Measurements from ENCODE around the gene JAK1. TPM values are rescaled to one million over a fixed set of nuclear protein-coding genes. Genes with fewer than 3 reads are reported as not detected.
A peak's percentile ranks its signal among the peaks of the same experiment; 100 is the strongest.

The JAK1 gene
- total and polyA plus RNA-seq, 10 of the 15 experiments (the other 5 are each of a cell fraction or from before 2014, with no cell fraction given) = 9.6 to 45.5 (median 35.7) TPM

DNA sequence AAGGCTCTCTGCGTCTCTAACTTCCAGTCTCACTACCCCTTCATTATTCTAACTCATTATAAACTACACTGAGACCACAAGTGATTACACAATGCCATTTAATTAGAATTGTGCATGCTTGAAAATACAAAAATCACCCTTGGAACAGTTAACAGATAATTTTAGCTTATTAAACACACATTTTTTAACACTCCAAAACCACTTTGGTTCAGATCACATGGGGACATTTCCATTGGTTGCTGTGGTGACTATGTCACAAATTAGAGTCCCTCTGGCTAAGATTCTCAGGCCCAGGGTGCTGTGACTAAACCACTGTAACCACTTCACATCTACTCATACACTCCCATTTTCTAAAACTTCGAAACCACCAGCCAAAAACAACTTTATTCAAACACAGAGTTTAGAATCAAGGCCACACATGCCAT is 43.0 kb downstream of the JAK1 start:
- Histone ChIP-seq H3K27me3 (replicated peaks in 1 of 2; ENCODE audit: control insufficient read depth in 2 of 2, insufficient read depth in 2 of 2, low read length in 1 of 2) (no peaks in the 10 kb centered on the region), H2AFZ (ENCODE audit: control insufficient read depth, low read depth, low read length) (no peak overlapping the region), H3K36me3 (ENCODE audit: control insufficient read depth in 2 of 2, insufficient read depth in 2 of 2, low read length in 1 of 2) (peaks cover 0 to 2% of the 10 kb centered on the region in 2 experiments; a peak in 2 of 4 replicates), H3K4me2 (ENCODE audit: control insufficient read depth, insufficient read depth) (no peak overlapping the region), H4K20me1 (ENCODE audit: control insufficient read depth, insufficient read depth) (peaks cover 9% of the 10 kb centered on the region), H3K4me3 (no peak overlapping the region), H3K9me3 (replicated peaks; ENCODE audit: control insufficient read depth, insufficient read depth, low read length) (no peaks in the 10 kb centered on the region), H3K27ac (ENCODE audit: control insufficient read depth, insufficient read depth) (no peak overlapping the region), H3K79me2 (ENCODE audit: control insufficient read depth, insufficient read depth, low read length) (peaks cover 13% of the 10 kb centered on the region), H3K9ac (ENCODE audit: control insufficient read depth, insufficient read depth, low read length) (no peak overlapping the region), H3K4me1 (ENCODE audit: control insufficient read depth, insufficient read depth, low read length) (peaks cover 5% of the 10 kb centered on the region)
- POLR2A ChIA-PET = no interaction called here
- DNase-seq (ENCODE audit: low read depth, low spot score) (no peak), FAIRE-seq (no peak), ATAC-seq (peak; percentile 55; the same call in 2 of the 3 replicates)
- 33% methylated on average over 2 of the region's 2 CpGs for WGBS (ENCODE audit: insufficient coverage, insufficient replicate concordance, low lambda C conversion rate, missing lambda C conversion rate)
- intact Hi-C loops (cut with micrococcal nuclease; ENCODE audit: unreplicated experiment) (no loop called here), in situ Hi-C loops (cut with MboI) (no loop called here)
- no TSS peak for BruUV-seq (replicated peaks)
- CTCF ChIA-PET = interaction anchor here (0.5 to 1.0 kb wide), 2 partner anchors 62 to 100 kb away, joined by 3 read pairs; no protein-coding TSS in a partner anchor
- TF ChIP-seq SIX5 (IDR thresholded peaks at IDR 0.05; ENCODE audit: low read depth, low read length, severe bottlenecking) (no peak), RUNX3 (IDR thresholded peaks at IDR 0.05; ENCODE audit: low read length) (peak; percentile 48), RAD51 (IDR thresholded peaks at IDR 0.05) (peak; percentile 74), BHLHE40 (IDR thresholded peaks at IDR 0.05; ENCODE audit: borderline replicate concordance in 1 of 2, low read depth in 2 of 2, low read length in 1 of 2) (peak in 1 of 2 experiments; percentile 36; a peak in 2 of 4 replicates), SMAD5 (IDR thresholded peaks at IDR 0.05; ENCODE audit: low read depth) (no peak), ATF7 (IDR thresholded peaks at IDR 0.05; ENCODE audit: low read depth) (peak; percentile 78), BMI1 (IDR thresholded peaks at IDR 0.05; ENCODE audit: borderline replicate concordance) (peak; percentile 38; the same call in 1 of the 2 replicates), MTA2 (IDR thresholded peaks at IDR 0.05; ENCODE audit: low read depth) (peak; percentile 98), BCL11A (IDR thresholded peaks at IDR 0.05; ENCODE audit: low read depth, low read length) (0 out of 2 replicates have a peak, but pooled peaks have one; percentile 38), ZBTB40 (IDR thresholded peaks at IDR 0.05; ENCODE audit: borderline replicate concordance) (peak; percentile 95)
- TF ChIP-seq, protein P1, sequence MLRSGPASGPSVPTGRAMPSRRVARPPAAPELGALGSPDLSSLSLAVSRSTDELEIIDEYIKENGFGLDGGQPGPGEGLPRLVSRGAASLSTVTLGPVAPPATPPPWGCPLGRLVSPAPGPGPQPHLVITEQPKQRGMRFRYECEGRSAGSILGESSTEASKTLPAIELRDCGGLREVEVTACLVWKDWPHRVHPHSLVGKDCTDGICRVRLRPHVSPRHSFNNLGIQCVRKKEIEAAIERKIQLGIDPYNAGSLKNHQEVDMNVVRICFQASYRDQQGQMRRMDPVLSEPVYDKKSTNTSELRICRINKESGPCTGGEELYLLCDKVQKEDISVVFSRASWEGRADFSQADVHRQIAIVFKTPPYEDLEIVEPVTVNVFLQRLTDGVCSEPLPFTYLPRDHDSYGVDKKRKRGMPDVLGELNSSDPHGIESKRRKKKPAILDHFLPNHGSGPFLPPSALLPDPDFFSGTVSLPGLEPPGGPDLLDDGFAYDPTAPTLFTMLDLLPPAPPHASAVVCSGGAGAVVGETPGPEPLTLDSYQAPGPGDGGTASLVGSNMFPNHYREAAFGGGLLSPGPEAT (IDR thresholded peaks at IDR 0.05; ENCODE audit: low read depth) = 0 out of 2 replicates have a peak, but pooled peaks have one; percentile 25
- TF ChIP-seq, protein P2, sequence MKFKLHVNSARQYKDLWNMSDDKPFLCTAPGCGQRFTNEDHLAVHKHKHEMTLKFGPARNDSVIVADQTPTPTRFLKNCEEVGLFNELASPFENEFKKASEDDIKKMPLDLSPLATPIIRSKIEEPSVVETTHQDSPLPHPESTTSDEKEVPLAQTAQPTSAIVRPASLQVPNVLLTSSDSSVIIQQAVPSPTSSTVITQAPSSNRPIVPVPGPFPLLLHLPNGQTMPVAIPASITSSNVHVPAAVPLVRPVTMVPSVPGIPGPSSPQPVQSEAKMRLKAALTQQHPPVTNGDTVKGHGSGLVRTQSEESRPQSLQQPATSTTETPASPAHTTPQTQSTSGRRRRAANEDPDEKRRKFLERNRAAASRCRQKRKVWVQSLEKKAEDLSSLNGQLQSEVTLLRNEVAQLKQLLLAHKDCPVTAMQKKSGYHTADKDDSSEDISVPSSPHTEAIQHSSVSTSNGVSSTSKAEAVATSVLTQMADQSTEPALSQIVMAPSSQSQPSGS (IDR thresholded peaks at IDR 0.05; ENCODE audit: low read length) = no peak
- SMC1A ChIA-PET (ENCODE audit: uncharacterized antibody, unreplicated experiment) = interaction anchor here (1.1 to 1.2 kb wide), 3 partner anchors 14 to 46 kb away, joined by 3 to 6 read pairs (median 3); no protein-coding TSS in a partner anchor
- RAD21 ChIA-PET (ENCODE audit: unreplicated experiment) = interaction anchor here (1.1 to 1.5 kb wide), 3 partner anchors 25 to 39 kb away, joined by 3 to 4 read pairs (median 3); no protein-coding TSS in a partner anchor
